ENCODE measurements around the gene ZNF677.

DNA sequence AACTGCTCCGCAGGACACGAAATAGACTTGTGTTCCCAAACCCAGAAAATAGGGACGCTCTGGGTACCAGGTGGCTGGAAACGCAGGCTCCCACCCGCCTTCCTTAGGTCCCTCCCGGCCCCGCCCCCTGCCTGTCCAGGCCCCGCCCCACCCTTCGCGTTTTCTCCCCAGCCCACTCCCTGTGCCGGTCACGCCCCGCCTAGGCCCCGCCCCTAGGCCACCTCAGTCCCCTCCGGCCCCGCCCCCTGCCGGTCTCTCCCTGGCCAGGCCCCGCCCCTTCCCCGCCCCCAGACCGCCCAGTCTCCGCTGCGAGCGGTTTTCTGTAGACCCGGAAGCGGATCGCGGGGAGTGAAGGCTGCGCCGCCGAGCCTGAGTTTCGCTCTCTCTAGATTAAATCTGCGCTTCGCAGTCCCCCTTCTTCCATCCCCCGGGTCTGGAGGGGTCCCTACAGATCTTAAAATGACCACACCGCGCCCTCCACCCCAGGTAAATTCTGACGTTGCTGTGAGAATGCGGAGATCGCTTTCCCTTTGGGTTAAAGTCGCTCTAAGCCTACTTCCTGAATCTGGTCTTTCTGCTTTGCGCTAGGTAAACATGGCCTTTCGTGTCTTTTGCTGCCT is 57.8 kb downstream of the ZNF677 start:
- TF ChIP-seq, protein P1, sequence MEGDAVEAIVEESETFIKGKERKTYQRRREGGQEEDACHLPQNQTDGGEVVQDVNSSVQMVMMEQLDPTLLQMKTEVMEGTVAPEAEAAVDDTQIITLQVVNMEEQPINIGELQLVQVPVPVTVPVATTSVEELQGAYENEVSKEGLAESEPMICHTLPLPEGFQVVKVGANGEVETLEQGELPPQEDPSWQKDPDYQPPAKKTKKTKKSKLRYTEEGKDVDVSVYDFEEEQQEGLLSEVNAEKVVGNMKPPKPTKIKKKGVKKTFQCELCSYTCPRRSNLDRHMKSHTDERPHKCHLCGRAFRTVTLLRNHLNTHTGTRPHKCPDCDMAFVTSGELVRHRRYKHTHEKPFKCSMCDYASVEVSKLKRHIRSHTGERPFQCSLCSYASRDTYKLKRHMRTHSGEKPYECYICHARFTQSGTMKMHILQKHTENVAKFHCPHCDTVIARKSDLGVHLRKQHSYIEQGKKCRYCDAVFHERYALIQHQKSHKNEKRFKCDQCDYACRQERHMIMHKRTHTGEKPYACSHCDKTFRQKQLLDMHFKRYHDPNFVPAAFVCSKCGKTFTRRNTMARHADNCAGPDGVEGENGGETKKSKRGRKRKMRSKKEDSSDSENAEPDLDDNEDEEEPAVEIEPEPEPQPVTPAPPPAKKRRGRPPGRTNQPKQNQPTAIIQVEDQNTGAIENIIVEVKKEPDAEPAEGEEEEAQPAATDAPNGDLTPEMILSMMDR (IDR thresholded peaks at IDR 0.05) = peak in 1 of 4 experiments; percentile 9
- TF ChIP-seq POLR2A (IDR thresholded peaks at IDR 0.05) (peak; percentile 23 to 33), POLR2AphosphoS5 (IDR thresholded peaks at IDR 0.05) (peak; percentile 67), EP300 (IDR thresholded peaks at IDR 0.05) (no peak)
